ENCODE measurements around the gene HSDL1. TPM values are rescaled to one million over a fixed set of nuclear protein-coding genes. Genes with fewer than 3 reads are reported as not detected.
A peak's percentile ranks its signal among the peaks of the same experiment; 100 is the strongest.

HSDL1 gene
- total RNA-seq, 1 experiment from 2014 or later = 34.2 TPM

GRCh38 chr16:84098939-84099338, 46.0 kb downstream of the HSDL1 start:
- H4K20me1 ChIP-seq (ENCODE audit: control insufficient read depth, insufficient read depth, insufficient read length) = no peaks in the 10 kb centered on the region
- H3K79me1 ChIP-seq (ENCODE audit: insufficient read depth, low read depth, low read length, poor library complexity, severe bottlenecking) = peaks cover 2% of the 10 kb centered on the region
- H3K56ac ChIP-seq (ENCODE audit: insufficient read length, low read depth, low read length) = no peak overlapping the region
- no peak overlapping the region for H2BK120ac ChIP-seq (ENCODE audit: low read depth, low read length, poor library complexity, severe bottlenecking)
- H3T11ph ChIP-seq (ENCODE audit: low read length) = no peak overlapping the region
- H4K8ac ChIP-seq (replicated peaks; ENCODE audit: insufficient read length, low read depth, low read length) = no peak overlapping the region
- H3K4me2 ChIP-seq (ENCODE audit: insufficient read depth, insufficient read length, low read length) = no peak overlapping the region
- Mint-ChIP-seq H3K27ac (peak overlapping the region in 1 of 3 experiments; percentile 5; a peak in 1 of 7 replicates), H3K27me3 (ENCODE audit: low read depth) (no peaks in the 10 kb centered on the region), H3K4me1 (peaks cover 0 to 6% of the 10 kb centered on the region in 2 experiments; a peak in 1 of 4 replicates), H3K9me3 (no peaks in the 10 kb centered on the region), H3K36me3 (ENCODE audit: insufficient read depth in 1 of 3, low read depth in 3 of 3) (peaks cover 10 to 56% (median 33%) of the 10 kb centered on the region in 3 experiments; a peak in 5 of 7 replicates), H3K4me3 (no peak overlapping the region)
- H3K23ac ChIP-seq (ENCODE audit: insufficient read length, low read depth, low read length) = no peak overlapping the region
- no peaks in the 10 kb centered on the region; the same call in 1 of the 2 replicates for H3K79me2 ChIP-seq (ENCODE audit: insufficient read depth, low read length)
- no peak for DNase-seq
- no peaks in the 10 kb centered on the region for H3K23me2 ChIP-seq (ENCODE audit: insufficient read length, low read depth, low read length, poor library complexity, severe bottlenecking)
- no peak overlapping the region for H4K91ac ChIP-seq (ENCODE audit: insufficient read length, low read depth, low read length)
- no peak overlapping the region for H3K4ac ChIP-seq (ENCODE audit: low read depth, low read length)
- no peak overlapping the region for H4K5ac ChIP-seq (ENCODE audit: insufficient read length, low read depth, low read length)
- no peak overlapping the region for H2BK20ac ChIP-seq (ENCODE audit: low read depth, low read length, poor library complexity, severe bottlenecking)
- no peak overlapping the region for H3K27ac ChIP-seq (ENCODE audit: insufficient read length, low read depth, low read length)
- no CpG with 5 or more reads among the region's 7 CpGs for WGBS (ENCODE audit: extremely low coverage, insufficient read length, low lambda C conversion rate)
- H3K9me3 ChIP-seq (ENCODE audit: control insufficient read depth, low read depth, low read length) = no peaks in the 10 kb centered on the region
- no peak overlapping the region for H2BK5ac ChIP-seq (ENCODE audit: insufficient read length, low read length)
- no peak overlapping the region for H3K9ac ChIP-seq (ENCODE audit: extremely low read depth, insufficient read length, low read length)
- no peak overlapping the region for H2BK15ac ChIP-seq (ENCODE audit: low read depth, low read length)
- no peak overlapping the region for H3K18ac ChIP-seq (ENCODE audit: insufficient read length, low read depth, low read length)
- H2AFZ ChIP-seq (ENCODE audit: low read length) = no peak overlapping the region
- H3K4me1 ChIP-seq (ENCODE audit: insufficient read depth, low read length) = no peaks in the 10 kb centered on the region
- no peak overlapping the region for H2BK12ac ChIP-seq (ENCODE audit: insufficient read length, low read depth, low read length)
- H3K14ac ChIP-seq (ENCODE audit: insufficient read depth, low read length) = no peak overlapping the region
- TF ChIP-seq CTCF (conservative IDR thresholded peaks at IDR 0.05) = no peak
- no peak overlapping the region for H2AK5ac ChIP-seq (ENCODE audit: insufficient read length, low read length)
- no peaks in the 10 kb centered on the region for H3K27me3 ChIP-seq (ENCODE audit: insufficient read depth, low read length)

All from H9 (cell line).